IMR-90 (cell line): ENCODE measurements around the gene CPLX4. TPM values are rescaled to one million over a fixed set of nuclear protein-coding genes. Genes with fewer than 3 reads are reported as not detected.

Experiments used
- ATAC-seq: fragments of 200-7000 bp; cut with Tn5 transposase; 2 replicates; pipeline ENCODE4 v1.9.1; 2020; ENCODE audit warnings: low read depth, mild to moderate bottlenecking, moderate library complexity
- BruUV-seq: library from RNA; stranded (reverse); fragments of 400-500 nt; replicated peaks from 2 replicates; lab custom pipeline; 2021; lab: Mats Ljungman, UMichigan
- CTCF ChIA-PET: fragments of 300-600 bp; formaldehyde crosslinking; extraction: SDS; loops from one replicate; lab custom pipeline; 2021; ENCODE audit warnings: antibody characterized with exemption; lab: Yijun Ruan, JAX
- POLR2A ChIA-PET: fragments of 300-600 bp; sonication (Branson Sonifier 250); formaldehyde crosslinking; loops from one replicate; lab custom pipeline; 2022; ENCODE audit warnings: antibody characterized with exemption; ENCODE audit not compliant: unreplicated experiment; lab: Charles Lee
- DNase-seq: peaks from one replicate; pipeline ENCODE4 v3.0.0; 2013
- H2AFZ ChIP-seq: replicated peaks from 2 replicates; pipeline ENCODE3; 2013; ENCODE audit warnings: low read length, mild to moderate bottlenecking; ENCODE audit not compliant: poor library complexity
- H2AK5ac ChIP-seq: 2 replicates; pipeline ENCODE4 v1.6.1; 2013; ENCODE audit warnings: low read depth, low read length, inconsistent platforms
- H2AK9ac ChIP-seq: replicated peaks from 2 replicates; pipeline ENCODE3; 2013; ENCODE audit warnings: mild to moderate bottlenecking, low read depth, low read length, moderate library complexity; ENCODE audit not compliant: poor library complexity
- H2BK120ac ChIP-seq: 2 replicates; pipeline ENCODE4 v1.6.1; 2013; ENCODE audit warnings: low read depth, low read length, inconsistent platforms
- H2BK15ac ChIP-seq: 3 replicates; pipeline ENCODE4 v1.6.1; 2013; ENCODE audit warnings: low read depth, low read length, inconsistent platforms
- H2BK20ac ChIP-seq: 2 replicates; pipeline ENCODE4 v1.6.1; 2013; ENCODE audit warnings: low read depth, mild to moderate bottlenecking, inconsistent platforms, low read length, moderate library complexity
- H2BK5ac ChIP-seq: 2 replicates; pipeline ENCODE4 v1.6.1; 2013; ENCODE audit warnings: mild to moderate bottlenecking, low read depth, low read length, inconsistent platforms; ENCODE audit not compliant: poor library complexity, severe bottlenecking
- H3K14ac ChIP-seq: replicated peaks from 2 replicates; pipeline ENCODE4 v1.6.1; 2013; ENCODE audit warnings: low read depth, low read length, inconsistent platforms
- H3K18ac ChIP-seq: 2 replicates; pipeline ENCODE4 v1.6.1; 2013; ENCODE audit warnings: low read depth, low read length, control low read depth
- H3K23ac ChIP-seq: 2 replicates; pipeline ENCODE4 v1.6.1; 2013; ENCODE audit warnings: low read depth, low read length, inconsistent platforms
- H3K27ac ChIP-seq: 2 replicates; pipeline ENCODE4 v1.5.1; 2013; ENCODE audit warnings: mild to moderate bottlenecking, control low read depth, low read length; ENCODE audit not compliant: insufficient read depth
- H3K27me3 ChIP-seq: 2 replicates; pipeline ENCODE4 v1.6.1; 2013; ENCODE audit warnings: low read length; ENCODE audit not compliant: control insufficient read depth, insufficient read depth
- H3K36me3 ChIP-seq: 2 replicates; pipeline ENCODE4 v1.6.1; 2013; ENCODE audit warnings: low read length, mixed read lengths; ENCODE audit not compliant: control insufficient read depth, insufficient read depth
- H3K4ac ChIP-seq: 2 replicates; pipeline ENCODE4 v1.6.1; 2013; ENCODE audit warnings: low read depth, low read length, inconsistent platforms
- H3K4me1 ChIP-seq: 2 replicates; pipeline ENCODE4 v1.6.1; 2013; ENCODE audit warnings: low read length, mixed read lengths; ENCODE audit not compliant: control insufficient read depth, insufficient read depth
- H3K4me2 ChIP-seq: 2 replicates; pipeline ENCODE4 v1.6.1; 2013; ENCODE audit warnings: low read depth, mild to moderate bottlenecking, control low read depth, low read length, moderate library complexity
- H3K4me3 ChIP-seq: 2 replicates; pipeline ENCODE4 v1.5.1; 2013; ENCODE audit warnings: low read depth, mild to moderate bottlenecking, control low read depth, low read length, moderate library complexity; ENCODE audit not compliant: insufficient read depth
- H3K56ac ChIP-seq: 2 replicates; pipeline ENCODE4 v1.6.1; 2013; ENCODE audit warnings: low read length, inconsistent platforms; ENCODE audit not compliant: insufficient read depth; ENCODE audit errors: extremely low read depth
- H3K79me1 ChIP-seq, 2 experiments: 2 replicates each; pipeline ENCODE4 v1.6.1; 2013; ENCODE audit warnings: low read length in 2 of 2, inconsistent platforms in 1 of 2, low read depth in 1 of 2
- H3K9ac ChIP-seq: 2 replicates; pipeline ENCODE4 v1.6.1; 2013; ENCODE audit warnings: low read depth, low read length, control low read depth
- H3K9me1 ChIP-seq: 2 replicates; pipeline ENCODE4 v1.6.1; 2013; ENCODE audit warnings: low read length, inconsistent platforms; ENCODE audit not compliant: insufficient read depth
- H3K9me3 ChIP-seq: 2 replicates; pipeline ENCODE4 v1.6.1; 2013; ENCODE audit warnings: low read length; ENCODE audit not compliant: control insufficient read depth, insufficient read depth
- H4K20me1 ChIP-seq: 2 replicates; pipeline ENCODE4 v1.6.1; 2013; ENCODE audit warnings: low read length, inconsistent platforms; ENCODE audit not compliant: insufficient read depth
- H4K5ac ChIP-seq: 2 replicates; pipeline ENCODE4 v1.6.1; 2013; ENCODE audit warnings: mild to moderate bottlenecking, low read depth, low read length, control low read depth
- H4K8ac ChIP-seq, 2 experiments: 2 replicates each; pipeline ENCODE4 v1.6.1; 2013; ENCODE audit warnings: low read depth in 2 of 2, low read length in 2 of 2, control low read depth in 1 of 2, inconsistent platforms in 1 of 2
- H4K91ac ChIP-seq: 2 replicates; pipeline ENCODE4 v1.6.1; 2013; ENCODE audit warnings: low read depth, low read length, inconsistent platforms; ENCODE audit not compliant: insufficient read depth
- CEBPB ChIP-seq: IDR thresholded peaks from 2 replicates; pipeline ENCODE4 v1.6.1; 2012; ENCODE audit warnings: low read depth, low read length, improper control_type of control experiment
- CHD1 ChIP-seq: IDR thresholded peaks from 2 replicates; pipeline ENCODE4 v1.6.1; 2012; ENCODE audit warnings: low read depth, low read length, improper control_type of control experiment
- FOS ChIP-seq: fragments of 150-350 bp; IDR thresholded peaks from 2 replicates; pipeline ENCODE4 v1.6.1; 2016; ENCODE audit warnings: low read depth, low read length
- MAZ ChIP-seq: IDR thresholded peaks from 2 replicates; pipeline ENCODE4 v1.6.1; 2012; ENCODE audit warnings: low read depth, mild to moderate bottlenecking, low read length, improper control_type of control experiment, moderate library complexity, borderline replicate concordance
- POLR2A ChIP-seq: IDR thresholded peaks from 2 replicates; pipeline ENCODE4 v1.6.1; 2012; ENCODE audit warnings: mild to moderate bottlenecking, low read depth, low read length
- RAD21 ChIP-seq: IDR thresholded peaks from 2 replicates; pipeline ENCODE4 v1.6.1; 2012; ENCODE audit warnings: low read length, improper control_type of control experiment
- RFX5 ChIP-seq: IDR thresholded peaks from 2 replicates; pipeline ENCODE4 v1.8.0; 2012; ENCODE audit warnings: low read depth, mild to moderate bottlenecking, low read length, moderate library complexity
- SMC3 ChIP-seq: fragments of 150-350 bp; IDR thresholded peaks from 2 replicates; pipeline ENCODE4 v1.6.1; 2016; ENCODE audit warnings: low read depth, mild to moderate bottlenecking, antibody characterized with exemption, low read length, moderate library complexity
- WGBS, 2 experiments: methylation state at CpG; one replicate each; pipeline versions ENCODE4 v1.1.5 to v1.1.7; 2013; ENCODE audit warnings: missing lambda C conversion rate in 2 of 2; ENCODE audit not compliant: insufficient read length in 1 of 2; ENCODE audit errors: extremely low coverage in 2 of 2; 5-methylcytosine and 5-hydroxymethylcytosine counted together
- dilution Hi-C: fragments of 300-500 bp; cut with HindIII; formaldehyde crosslinking; loops from one replicate; pipeline ENCODE4 v1.14.3; 2018; ENCODE audit warnings: low sequenced_read_pairs; ENCODE audit not compliant: unreplicated experiment
- in situ Hi-C: fragments of 300-500 bp; cut with MboI; formaldehyde crosslinking; loops from 3 replicates; pipeline ENCODE4 v1.14.3; 2019; ENCODE audit warnings: low sequenced_read_pairs, inconsistent platforms, mixed read lengths
- intact Hi-C: fragments of 100-400 bp; cut with micrococcal nuclease; formaldehyde crosslinking; loops from 2 replicates; pipeline ENCODE4 v1.10.0; 2022
- polyA plus RNA-seq, 3 experiments: library from polyadenylated mRNA; depleted of rRNA; stranded (reverse); fragments of >200 nt; gene quantifications; 2 replicates each; pipeline ENCODE4 v1.2.3, GENCODE V29; 2012; ENCODE audit warnings: low replicate concordance in 1 of 3
- total RNA-seq: library from RNA; depleted of rRNA; stranded (reverse); fragments of >200 nt; gene quantifications from 2 replicates; pipeline ENCODE4 v1.2.3, GENCODE V29; 2012
- TF ChIP-seq, protein P1 (sequence below): conservative IDR thresholded peaks from 2 replicates; pipeline ENCODE4 v1.5.1; 2012; ENCODE audit warnings: mild to moderate bottlenecking, low read depth, low read length, improper control_type of control experiment
- TF ChIP-seq, protein P2 (sequence below): fragments of 150-350 bp; IDR thresholded peaks from 2 replicates; pipeline ENCODE4 v1.6.1; 2017; ENCODE audit warnings: mild to moderate bottlenecking, antibody characterized with exemption, low read length, low read depth

The CPLX4 gene
- total and polyA plus RNA-seq, 2 of the 4 experiments (the other 2 are of a cell fraction), result not detected

DNA sequence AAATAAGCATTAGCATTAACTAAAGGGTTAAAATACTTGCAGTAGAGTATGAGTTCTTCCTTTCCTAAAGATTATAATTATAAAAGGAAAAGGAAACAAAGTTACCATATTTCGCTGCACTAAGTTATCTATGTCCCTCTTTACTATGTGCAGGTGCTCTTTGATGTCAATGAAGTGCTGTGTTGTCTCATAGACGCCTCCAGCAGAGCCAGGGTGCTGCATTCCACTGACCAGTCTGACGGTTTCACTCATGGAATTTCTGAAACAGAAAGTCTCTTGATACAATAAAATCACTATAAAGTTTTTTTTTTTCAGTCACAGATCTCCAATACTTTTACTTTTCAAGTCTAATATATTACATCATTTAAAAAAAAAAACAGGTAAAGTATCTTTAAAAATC lies 14.5 kb upstream of the CPLX4 start:
- Histone ChIP-seq H4K20me1 (peaks cover 6% of the 10 kb centered on the region; the same call in 1 of the 2 replicates), H3K9me3 (no peaks in the 10 kb centered on the region), H3K4ac (no peak overlapping the region), H3K14ac (no peak overlapping the region), H3K4me1 (no peaks in the 10 kb centered on the region), H3K9ac (no peak overlapping the region), H2AFZ (no peak overlapping the region), H3K4me2 (no peak overlapping the region), H2BK5ac (no peak overlapping the region), H2BK20ac (no peak overlapping the region), H2BK120ac (no peak overlapping the region), H3K18ac (no peak overlapping the region), H3K4me3 (no peak overlapping the region), H2BK15ac (no peak overlapping the region), H2AK5ac (no peak overlapping the region), H3K9me1 (peaks cover 4% of the 10 kb centered on the region), H4K5ac (no peak overlapping the region), H4K8ac (no peak overlapping the region), H3K27ac (no peak overlapping the region), H3K36me3 (peaks cover 35% of the 10 kb centered on the region), H3K56ac (no peak overlapping the region), H3K27me3 (no peaks in the 10 kb centered on the region), H3K79me1 (peaks cover 14 to 25% of the 10 kb centered on the region in 2 experiments), H2AK9ac (no peak overlapping the region), H4K91ac (no peak overlapping the region), H3K23ac (no peak overlapping the region)
- DNase-seq (no peak), ATAC-seq (no peak)
- no TSS peak for BruUV-seq
- intact Hi-C loops (loop anchor here (2.0 kb wide), 1 partner anchor 16 kb away; no protein-coding TSS in a partner anchor), in situ Hi-C loops (no loop called here), dilution Hi-C loops (no loop called here)
- ChIA-PET POLR2A (no interaction called here), CTCF (no interaction called here)
- no peak for TF ChIP-seq FOS
- no peak for TF ChIP-seq POLR2A
- TF ChIP-seq, protein P1, sequence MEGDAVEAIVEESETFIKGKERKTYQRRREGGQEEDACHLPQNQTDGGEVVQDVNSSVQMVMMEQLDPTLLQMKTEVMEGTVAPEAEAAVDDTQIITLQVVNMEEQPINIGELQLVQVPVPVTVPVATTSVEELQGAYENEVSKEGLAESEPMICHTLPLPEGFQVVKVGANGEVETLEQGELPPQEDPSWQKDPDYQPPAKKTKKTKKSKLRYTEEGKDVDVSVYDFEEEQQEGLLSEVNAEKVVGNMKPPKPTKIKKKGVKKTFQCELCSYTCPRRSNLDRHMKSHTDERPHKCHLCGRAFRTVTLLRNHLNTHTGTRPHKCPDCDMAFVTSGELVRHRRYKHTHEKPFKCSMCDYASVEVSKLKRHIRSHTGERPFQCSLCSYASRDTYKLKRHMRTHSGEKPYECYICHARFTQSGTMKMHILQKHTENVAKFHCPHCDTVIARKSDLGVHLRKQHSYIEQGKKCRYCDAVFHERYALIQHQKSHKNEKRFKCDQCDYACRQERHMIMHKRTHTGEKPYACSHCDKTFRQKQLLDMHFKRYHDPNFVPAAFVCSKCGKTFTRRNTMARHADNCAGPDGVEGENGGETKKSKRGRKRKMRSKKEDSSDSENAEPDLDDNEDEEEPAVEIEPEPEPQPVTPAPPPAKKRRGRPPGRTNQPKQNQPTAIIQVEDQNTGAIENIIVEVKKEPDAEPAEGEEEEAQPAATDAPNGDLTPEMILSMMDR, result no peak
- TF ChIP-seq CEBPB, result no peak
- no peak for TF ChIP-seq MAZ
- no peak for TF ChIP-seq RAD21
- TF ChIP-seq, protein P2, sequence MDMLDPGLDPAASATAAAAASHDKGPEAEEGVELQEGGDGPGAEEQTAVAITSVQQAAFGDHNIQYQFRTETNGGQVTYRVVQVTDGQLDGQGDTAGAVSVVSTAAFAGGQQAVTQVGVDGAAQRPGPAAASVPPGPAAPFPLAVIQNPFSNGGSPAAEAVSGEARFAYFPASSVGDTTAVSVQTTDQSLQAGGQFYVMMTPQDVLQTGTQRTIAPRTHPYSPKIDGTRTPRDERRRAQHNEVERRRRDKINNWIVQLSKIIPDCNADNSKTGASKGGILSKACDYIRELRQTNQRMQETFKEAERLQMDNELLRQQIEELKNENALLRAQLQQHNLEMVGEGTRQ, result no peak
- TF ChIP-seq SMC3, result no peak
- no peak for TF ChIP-seq RFX5
- no peak for TF ChIP-seq CHD1
- no CpG with 5 or more reads among the region's 3 CpGs for WGBS, 2 experiments
